ENCODE data around the gene PRORP.

GRCh38 chr14:35147711-35148110 lies 25.4 kb downstream of the PRORP start:
- TF ChIP-seq EZH2phosphoT487 (IDR thresholded peaks at IDR 0.05; ENCODE audit: borderline replicate concordance, low read depth, low read length) (no peak), CTCF (conservative IDR thresholded peaks at IDR 0.05; ENCODE audit: low read length) (no peak)
